Fibroblast of lung (primary cell): Measurements from ENCODE around the gene PPP1R14D.

Source experiments
- EZH2 ChIP-seq: IDR thresholded peaks from 2 replicates; pipeline ENCODE4 v1.5.1; 2012; ENCODE audit warnings: low read length, control low read depth, mild to moderate bottlenecking; ENCODE audit errors: missing control alignments
- TF ChIP-seq, protein P1 (sequence below), 2 donors: IDR thresholded peaks in 1 of 2; conservative IDR thresholded peaks in 1 of 2; 1 replicate in 1 of 2; 2 replicates in 1 of 2; pipeline ENCODE4 v1.5.1; 2011 to 2012; ENCODE audit warnings: low read length in 2 of 2, control low read depth in 1 of 2, inconsistent platforms in 1 of 2, low read depth in 1 of 2, mild to moderate bottlenecking in 1 of 2

GRCh38 chr15:40775740-40776536 lies 52.6 kb downstream of the PPP1R14D start:
- TF ChIP-seq, protein P1, sequence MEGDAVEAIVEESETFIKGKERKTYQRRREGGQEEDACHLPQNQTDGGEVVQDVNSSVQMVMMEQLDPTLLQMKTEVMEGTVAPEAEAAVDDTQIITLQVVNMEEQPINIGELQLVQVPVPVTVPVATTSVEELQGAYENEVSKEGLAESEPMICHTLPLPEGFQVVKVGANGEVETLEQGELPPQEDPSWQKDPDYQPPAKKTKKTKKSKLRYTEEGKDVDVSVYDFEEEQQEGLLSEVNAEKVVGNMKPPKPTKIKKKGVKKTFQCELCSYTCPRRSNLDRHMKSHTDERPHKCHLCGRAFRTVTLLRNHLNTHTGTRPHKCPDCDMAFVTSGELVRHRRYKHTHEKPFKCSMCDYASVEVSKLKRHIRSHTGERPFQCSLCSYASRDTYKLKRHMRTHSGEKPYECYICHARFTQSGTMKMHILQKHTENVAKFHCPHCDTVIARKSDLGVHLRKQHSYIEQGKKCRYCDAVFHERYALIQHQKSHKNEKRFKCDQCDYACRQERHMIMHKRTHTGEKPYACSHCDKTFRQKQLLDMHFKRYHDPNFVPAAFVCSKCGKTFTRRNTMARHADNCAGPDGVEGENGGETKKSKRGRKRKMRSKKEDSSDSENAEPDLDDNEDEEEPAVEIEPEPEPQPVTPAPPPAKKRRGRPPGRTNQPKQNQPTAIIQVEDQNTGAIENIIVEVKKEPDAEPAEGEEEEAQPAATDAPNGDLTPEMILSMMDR (conservative IDR thresholded peaks at IDR 0.05 in 1 of 2, IDR thresholded peaks at IDR 0.05 in 1 of 2; ENCODE audit: low read depth in 1 of 2, low read length in 2 of 2) = no peak
- no peak for TF ChIP-seq EZH2
